Measurements from ENCODE around the gene MYO5B.

DNA sequence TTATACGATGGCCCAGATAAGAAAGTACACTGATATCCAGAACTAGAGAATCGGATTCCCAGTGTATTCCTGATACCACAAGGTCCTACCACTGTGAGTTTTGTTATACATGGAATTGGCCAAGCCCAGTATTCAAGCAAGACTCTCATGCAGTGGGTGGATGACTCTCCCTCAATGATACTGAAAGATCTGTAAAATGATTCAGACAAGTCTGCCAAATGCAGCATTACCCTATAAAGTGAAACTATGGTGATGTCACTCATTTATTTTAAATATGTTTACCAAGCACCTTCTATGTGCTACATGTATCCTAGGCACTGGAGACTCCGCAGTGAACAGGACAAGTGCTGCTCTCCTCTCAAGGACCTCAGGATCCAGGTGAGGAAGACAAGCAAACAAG is 22.6 kb downstream of the MYO5B start:
- TF ChIP-seq, protein P1, sequence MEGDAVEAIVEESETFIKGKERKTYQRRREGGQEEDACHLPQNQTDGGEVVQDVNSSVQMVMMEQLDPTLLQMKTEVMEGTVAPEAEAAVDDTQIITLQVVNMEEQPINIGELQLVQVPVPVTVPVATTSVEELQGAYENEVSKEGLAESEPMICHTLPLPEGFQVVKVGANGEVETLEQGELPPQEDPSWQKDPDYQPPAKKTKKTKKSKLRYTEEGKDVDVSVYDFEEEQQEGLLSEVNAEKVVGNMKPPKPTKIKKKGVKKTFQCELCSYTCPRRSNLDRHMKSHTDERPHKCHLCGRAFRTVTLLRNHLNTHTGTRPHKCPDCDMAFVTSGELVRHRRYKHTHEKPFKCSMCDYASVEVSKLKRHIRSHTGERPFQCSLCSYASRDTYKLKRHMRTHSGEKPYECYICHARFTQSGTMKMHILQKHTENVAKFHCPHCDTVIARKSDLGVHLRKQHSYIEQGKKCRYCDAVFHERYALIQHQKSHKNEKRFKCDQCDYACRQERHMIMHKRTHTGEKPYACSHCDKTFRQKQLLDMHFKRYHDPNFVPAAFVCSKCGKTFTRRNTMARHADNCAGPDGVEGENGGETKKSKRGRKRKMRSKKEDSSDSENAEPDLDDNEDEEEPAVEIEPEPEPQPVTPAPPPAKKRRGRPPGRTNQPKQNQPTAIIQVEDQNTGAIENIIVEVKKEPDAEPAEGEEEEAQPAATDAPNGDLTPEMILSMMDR (IDR thresholded peaks at IDR 0.05): no peak
- no peak for TF ChIP-seq HOXB5 (CRISPR knock-in tag; IDR thresholded peaks at IDR 0.05)
- TF ChIP-seq, protein P2, sequence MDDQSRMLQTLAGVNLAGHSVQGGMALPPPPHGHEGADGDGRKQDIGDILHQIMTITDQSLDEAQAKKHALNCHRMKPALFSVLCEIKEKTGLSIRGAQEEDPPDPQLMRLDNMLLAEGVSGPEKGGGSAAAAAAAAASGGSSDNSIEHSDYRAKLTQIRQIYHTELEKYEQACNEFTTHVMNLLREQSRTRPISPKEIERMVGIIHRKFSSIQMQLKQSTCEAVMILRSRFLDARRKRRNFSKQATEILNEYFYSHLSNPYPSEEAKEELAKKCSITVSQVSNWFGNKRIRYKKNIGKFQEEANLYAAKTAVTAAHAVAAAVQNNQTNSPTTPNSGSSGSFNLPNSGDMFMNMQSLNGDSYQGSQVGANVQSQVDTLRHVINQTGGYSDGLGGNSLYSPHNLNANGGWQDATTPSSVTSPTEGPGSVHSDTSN (IDR thresholded peaks at IDR 0.05): no peak
- TF ChIP-seq HOXA7 (CRISPR knock-in tag; IDR thresholded peaks at IDR 0.05): no peak
- TF ChIP-seq ZNF302 (CRISPR knock-in tag; IDR thresholded peaks at IDR 0.05): no peak
- TF ChIP-seq, protein P3, sequence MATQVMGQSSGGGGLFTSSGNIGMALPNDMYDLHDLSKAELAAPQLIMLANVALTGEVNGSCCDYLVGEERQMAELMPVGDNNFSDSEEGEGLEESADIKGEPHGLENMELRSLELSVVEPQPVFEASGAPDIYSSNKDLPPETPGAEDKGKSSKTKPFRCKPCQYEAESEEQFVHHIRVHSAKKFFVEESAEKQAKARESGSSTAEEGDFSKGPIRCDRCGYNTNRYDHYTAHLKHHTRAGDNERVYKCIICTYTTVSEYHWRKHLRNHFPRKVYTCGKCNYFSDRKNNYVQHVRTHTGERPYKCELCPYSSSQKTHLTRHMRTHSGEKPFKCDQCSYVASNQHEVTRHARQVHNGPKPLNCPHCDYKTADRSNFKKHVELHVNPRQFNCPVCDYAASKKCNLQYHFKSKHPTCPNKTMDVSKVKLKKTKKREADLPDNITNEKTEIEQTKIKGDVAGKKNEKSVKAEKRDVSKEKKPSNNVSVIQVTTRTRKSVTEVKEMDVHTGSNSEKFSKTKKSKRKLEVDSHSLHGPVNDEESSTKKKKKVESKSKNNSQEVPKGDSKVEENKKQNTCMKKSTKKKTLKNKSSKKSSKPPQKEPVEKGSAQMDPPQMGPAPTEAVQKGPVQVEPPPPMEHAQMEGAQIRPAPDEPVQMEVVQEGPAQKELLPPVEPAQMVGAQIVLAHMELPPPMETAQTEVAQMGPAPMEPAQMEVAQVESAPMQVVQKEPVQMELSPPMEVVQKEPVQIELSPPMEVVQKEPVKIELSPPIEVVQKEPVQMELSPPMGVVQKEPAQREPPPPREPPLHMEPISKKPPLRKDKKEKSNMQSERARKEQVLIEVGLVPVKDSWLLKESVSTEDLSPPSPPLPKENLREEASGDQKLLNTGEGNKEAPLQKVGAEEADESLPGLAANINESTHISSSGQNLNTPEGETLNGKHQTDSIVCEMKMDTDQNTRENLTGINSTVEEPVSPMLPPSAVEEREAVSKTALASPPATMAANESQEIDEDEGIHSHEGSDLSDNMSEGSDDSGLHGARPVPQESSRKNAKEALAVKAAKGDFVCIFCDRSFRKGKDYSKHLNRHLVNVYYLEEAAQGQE (IDR thresholded peaks at IDR 0.05): no peak

Measured in A549 (cell line).